Measurements from ENCODE around the gene FHOD3. TPM values are rescaled to one million over a fixed set of nuclear protein-coding genes. Genes with fewer than 3 reads are reported as not detected.

Gene FHOD3
- total and polyA plus RNA-seq, 11 donors = 109 to 532 (median 262) TPM

DNA sequence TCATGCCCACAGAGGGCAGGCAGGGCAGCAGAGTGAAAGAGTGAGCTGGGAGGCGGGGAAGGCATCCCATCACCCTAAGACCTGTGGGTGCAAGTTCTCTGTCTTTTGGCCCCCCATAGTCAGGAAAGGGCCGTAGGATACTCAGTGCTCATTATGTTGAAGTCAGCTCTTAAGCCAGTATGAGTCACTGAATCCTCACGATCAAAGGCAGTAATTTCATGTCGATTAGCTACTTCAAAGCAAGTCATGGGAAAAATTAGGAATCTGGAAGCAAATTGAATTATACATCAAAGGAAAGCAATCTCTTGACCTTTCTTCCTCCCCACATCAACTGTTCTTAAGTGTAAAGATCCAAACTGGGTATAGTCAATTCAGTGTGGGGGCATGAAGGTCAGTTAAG, 178.9 kb downstream of the FHOD3 start:
- no peak for ATAC-seq
- no peaks in the 10 kb centered on the region for H3K27me3 ChIP-seq
- intact Hi-C loops (cut with DNase I) = loop anchor here in 3 of 10 donors (10.0 kb wide), 2 partner anchors 68 to 88 kb away; no protein-coding TSS in a partner anchor
- H3K4me3 ChIP-seq = no peak overlapping the region
- WGBS, 4 donors = 78 to 88% (median 86%) methylated on average over 4 of the region's 4 CpGs
- no peaks in the 10 kb centered on the region for H3K9me3 ChIP-seq
- peaks cover 0 to 34% (median 0%) of the 10 kb centered on the region in 12 donors for H3K4me1 ChIP-seq
- no peak overlapping the region for H3K27ac ChIP-seq
- no peak for DNase-seq
- H3K36me3 ChIP-seq = no peaks in the 10 kb centered on the region
- TF ChIP-seq, protein P1, sequence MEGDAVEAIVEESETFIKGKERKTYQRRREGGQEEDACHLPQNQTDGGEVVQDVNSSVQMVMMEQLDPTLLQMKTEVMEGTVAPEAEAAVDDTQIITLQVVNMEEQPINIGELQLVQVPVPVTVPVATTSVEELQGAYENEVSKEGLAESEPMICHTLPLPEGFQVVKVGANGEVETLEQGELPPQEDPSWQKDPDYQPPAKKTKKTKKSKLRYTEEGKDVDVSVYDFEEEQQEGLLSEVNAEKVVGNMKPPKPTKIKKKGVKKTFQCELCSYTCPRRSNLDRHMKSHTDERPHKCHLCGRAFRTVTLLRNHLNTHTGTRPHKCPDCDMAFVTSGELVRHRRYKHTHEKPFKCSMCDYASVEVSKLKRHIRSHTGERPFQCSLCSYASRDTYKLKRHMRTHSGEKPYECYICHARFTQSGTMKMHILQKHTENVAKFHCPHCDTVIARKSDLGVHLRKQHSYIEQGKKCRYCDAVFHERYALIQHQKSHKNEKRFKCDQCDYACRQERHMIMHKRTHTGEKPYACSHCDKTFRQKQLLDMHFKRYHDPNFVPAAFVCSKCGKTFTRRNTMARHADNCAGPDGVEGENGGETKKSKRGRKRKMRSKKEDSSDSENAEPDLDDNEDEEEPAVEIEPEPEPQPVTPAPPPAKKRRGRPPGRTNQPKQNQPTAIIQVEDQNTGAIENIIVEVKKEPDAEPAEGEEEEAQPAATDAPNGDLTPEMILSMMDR (IDR thresholded peaks at IDR 0.05) = no peak
- no peak for TF ChIP-seq POLR2A (IDR thresholded peaks at IDR 0.05)

DNA sequence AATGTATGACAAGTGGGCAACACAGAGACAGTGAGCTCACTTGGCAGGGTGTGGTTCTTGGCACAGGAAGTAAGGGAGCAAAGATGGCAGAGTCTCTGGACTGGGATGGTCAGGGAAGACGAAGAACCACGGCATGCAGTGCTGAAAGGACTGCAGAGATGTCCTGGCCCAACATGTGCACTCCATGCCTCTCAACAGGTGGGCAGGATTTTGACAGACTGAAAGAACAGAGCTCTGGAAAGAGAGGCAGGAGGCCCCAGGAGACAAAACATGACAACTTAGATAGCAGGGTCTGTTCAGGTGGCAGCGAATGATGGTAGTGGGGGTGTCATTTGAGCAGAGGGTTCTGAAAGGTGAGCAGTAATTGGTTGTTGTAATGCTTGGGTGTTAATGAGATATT, 180.3 kb downstream of the FHOD3 start:
- H3K27ac ChIP-seq = no peak overlapping the region
- no peaks in the 10 kb centered on the region for H3K9me3 ChIP-seq
- ATAC-seq = no peak
- WGBS, 4 donors = 67 to 79% (median 72%) methylated on average over 3 of the region's 3 CpGs
- no peaks in the 10 kb centered on the region for H3K27me3 ChIP-seq
- intact Hi-C loops (cut with DNase I) = loop anchor here in 3 of 10 donors (10.0 kb wide), 2 partner anchors 67 to 87 kb away; no protein-coding TSS in a partner anchor
- no peak overlapping the region for H3K4me3 ChIP-seq
- peaks cover 0 to 42% (median 6%) of the 10 kb centered on the region in 12 donors for H3K4me1 ChIP-seq
- TF ChIP-seq, protein P1 (IDR thresholded peaks at IDR 0.05) = no peak
- TF ChIP-seq POLR2A (IDR thresholded peaks at IDR 0.05) = no peak
- no peak for DNase-seq
- no peaks in the 10 kb centered on the region for H3K36me3 ChIP-seq

DNA sequence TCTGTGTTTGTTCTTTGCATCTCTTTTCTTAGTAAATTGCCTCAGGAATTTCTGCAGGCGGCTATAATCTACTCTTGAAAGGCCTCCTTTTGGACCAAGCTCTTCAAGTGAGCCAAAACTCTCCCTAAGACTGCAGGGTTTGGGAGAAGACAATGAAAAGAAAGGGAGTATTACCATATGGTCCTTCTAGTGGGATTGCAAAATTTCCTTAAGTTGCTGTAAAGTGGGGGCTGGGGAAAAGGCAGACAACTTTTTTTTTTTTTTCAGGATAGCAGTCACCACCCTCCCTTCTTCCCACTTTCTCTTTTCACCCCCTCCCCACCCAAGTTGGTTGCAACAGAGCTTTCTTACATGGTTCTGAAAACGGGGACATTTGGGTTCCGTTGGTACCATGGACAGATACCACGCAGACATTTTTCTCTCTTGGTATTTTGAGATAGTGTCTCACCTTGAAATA, 183.7 kb downstream of the FHOD3 start:
- peaks cover 0 to 56% (median 11%) of the 10 kb centered on the region in 12 donors for H3K4me1 ChIP-seq
- 35 to 44% (median 41%) methylated on average over 4 of the region's 4 CpGs for WGBS, 4 donors
- no peaks in the 10 kb centered on the region for H3K9me3 ChIP-seq
- intact Hi-C loops (cut with DNase I) = loop anchor here in 1 of 10 donors (10.0 kb wide), 1 partner anchor 64 kb away; no protein-coding TSS in a partner anchor
- no peak for DNase-seq
- no peaks in the 10 kb centered on the region for H3K36me3 ChIP-seq
- H3K27ac ChIP-seq = no peak overlapping the region
- H3K4me3 ChIP-seq = no peak overlapping the region
- ATAC-seq = no peak
- H3K27me3 ChIP-seq = no peaks in the 10 kb centered on the region
- TF ChIP-seq, protein P1 (IDR thresholded peaks at IDR 0.05) = no peak
- no peak for TF ChIP-seq POLR2A (IDR thresholded peaks at IDR 0.05)

DNA sequence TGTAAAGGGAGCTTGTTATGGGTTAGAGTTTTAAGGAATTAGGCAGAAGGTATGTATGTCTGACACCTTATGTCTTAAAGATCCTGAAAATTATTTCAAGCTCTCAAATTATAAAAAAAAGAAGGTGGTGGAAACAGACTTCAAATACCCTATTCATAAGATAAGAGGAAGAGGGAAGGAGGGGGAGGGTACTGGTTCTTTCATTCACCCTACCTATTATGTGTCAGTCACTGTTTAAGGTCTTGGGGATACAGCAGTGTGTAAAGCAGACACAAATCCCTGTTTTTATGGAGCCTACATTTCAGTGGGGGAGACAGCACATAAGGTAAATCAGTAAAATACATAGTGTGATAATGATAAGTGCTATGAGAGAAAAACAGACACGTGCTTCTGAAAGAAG, 184.4 kb downstream of the FHOD3 start:
- WGBS, 4 donors = 35 to 64% (median 46%) methylated on average over 1 of the region's 1 CpG
- ATAC-seq (no peak), DNase-seq (no peak)
- Histone ChIP-seq H3K4me1 (peaks cover 0 to 56% (median 11%) of the 10 kb centered on the region in 12 donors), H3K36me3 (no peaks in the 10 kb centered on the region), H3K9me3 (no peaks in the 10 kb centered on the region), H3K27me3 (no peaks in the 10 kb centered on the region), H3K27ac (peak overlapping the region in 4 of 12 donors; percentile 21 to 57 (median 31)), H3K4me3 (no peak overlapping the region)
- intact Hi-C loops (cut with DNase I) = loop anchor here in 1 of 10 donors (10.0 kb wide), 1 partner anchor 63 kb away; no protein-coding TSS in a partner anchor
- TF ChIP-seq, protein P1 (IDR thresholded peaks at IDR 0.05) = no peak
- no peak for TF ChIP-seq POLR2A (IDR thresholded peaks at IDR 0.05)
